Lung (tissue), 12 donors: ENCODE data around the gene RAC3. TPM values are rescaled to one million over a fixed set of nuclear protein-coding genes. Genes with fewer than 3 reads are reported as not detected.

Source experiments
- ATAC-seq: fragments of 200-7000 bp; cut with Tn5 transposase; one replicate; pipeline ENCODE4 v1.9.1; 2020; ENCODE audit warnings: moderate number of reproducible peaks; ENCODE audit not compliant: insufficient read depth, low FRiP score
- DNase-seq, 3 donors: peaks; one replicate each; pipeline ENCODE4 v3.0.0-alpha.2; 2013 to 2017
- H3K27ac ChIP-seq, 2 donors: one replicate each; pipeline ENCODE4 v1.5.1; 2013; ENCODE audit warnings: mild to moderate bottlenecking in 2 of 2, moderate library complexity in 2 of 2, control low read depth in 1 of 2, inconsistent platforms in 1 of 2, low read depth in 1 of 2, low read length in 1 of 2
- H3K27me3 ChIP-seq, 3 donors: one replicate each; pipeline ENCODE4 v1.5.1; 2013; ENCODE audit warnings: low read length in 2 of 3; ENCODE audit not compliant: control insufficient read depth in 3 of 3, insufficient read depth in 3 of 3
- H3K36me3 ChIP-seq, 4 donors: one replicate each; pipeline ENCODE4 v1.5.1; 2013; ENCODE audit warnings: low read length in 4 of 4, mild to moderate bottlenecking in 1 of 4, moderate library complexity in 1 of 4; ENCODE audit not compliant: control insufficient read depth in 4 of 4, insufficient read depth in 4 of 4
- H3K4me1 ChIP-seq, 5 donors: one replicate each; pipeline ENCODE4 v1.5.1; 2013; ENCODE audit warnings: low read length in 5 of 5, mild to moderate bottlenecking in 2 of 5, moderate library complexity in 1 of 5; ENCODE audit not compliant: control insufficient read depth in 5 of 5, insufficient read depth in 5 of 5
- H3K4me3 ChIP-seq: one replicate; pipeline ENCODE4 v1.5.1; 2013; ENCODE audit warnings: mild to moderate bottlenecking, control low read depth, moderate library complexity
- H3K9ac ChIP-seq, 2 donors: one replicate each; pipeline ENCODE4 v1.5.1; 2013; ENCODE audit warnings: low read length in 2 of 2, control low read depth in 1 of 2; ENCODE audit not compliant: insufficient read depth in 1 of 2
- H3K9me3 ChIP-seq, 4 donors: one replicate each; pipeline ENCODE4 v1.5.1; 2013; ENCODE audit warnings: low read length in 3 of 4, mild to moderate bottlenecking in 1 of 4, moderate library complexity in 1 of 4; ENCODE audit not compliant: control insufficient read depth in 4 of 4, insufficient read depth in 3 of 4
- WGBS, 2 donors: extraction: QIAGEN DNeasy Blood & Tissue Kit; methylation state at CpG; one replicate each; pipeline ENCODE4 v1.1.7; 2013; 5-methylcytosine and 5-hydroxymethylcytosine counted together
- polyA plus RNA-seq, 2 donors: library from polyadenylated mRNA; stranded (reverse); fragments of 200-250 nt; gene quantifications; one replicate each; pipeline ENCODE4 v1.2.1, GENCODE V29; 2013
- total RNA-seq, 2 donors: library from RNA; depleted of rRNA in 1 of 2; stranded (reverse); fragments of >200 nt in 1 of 2; gene quantifications; one replicate each; pipeline ENCODE4 v1.2.1, GENCODE V29; 2014 to 2021
- TF ChIP-seq, protein P1 (sequence below): IDR thresholded peaks from 2 replicates; pipeline ENCODE4 v1.5.1; 2012; ENCODE audit warnings: mild to moderate bottlenecking; ENCODE audit errors: control extremely low read depth, extremely low read depth
- donor health status: control.
- donor health status: control.
- donor health status: Bipolar disorder and iron deficiency.
- donor health status: healthy.
- donor health status: DM: yes; HTN: yes; CAD: no.

The RAC3 gene
- total and polyA plus RNA-seq, 4 donors, result 6.0 to 8.3 (median 8.1) TPM

DNA sequence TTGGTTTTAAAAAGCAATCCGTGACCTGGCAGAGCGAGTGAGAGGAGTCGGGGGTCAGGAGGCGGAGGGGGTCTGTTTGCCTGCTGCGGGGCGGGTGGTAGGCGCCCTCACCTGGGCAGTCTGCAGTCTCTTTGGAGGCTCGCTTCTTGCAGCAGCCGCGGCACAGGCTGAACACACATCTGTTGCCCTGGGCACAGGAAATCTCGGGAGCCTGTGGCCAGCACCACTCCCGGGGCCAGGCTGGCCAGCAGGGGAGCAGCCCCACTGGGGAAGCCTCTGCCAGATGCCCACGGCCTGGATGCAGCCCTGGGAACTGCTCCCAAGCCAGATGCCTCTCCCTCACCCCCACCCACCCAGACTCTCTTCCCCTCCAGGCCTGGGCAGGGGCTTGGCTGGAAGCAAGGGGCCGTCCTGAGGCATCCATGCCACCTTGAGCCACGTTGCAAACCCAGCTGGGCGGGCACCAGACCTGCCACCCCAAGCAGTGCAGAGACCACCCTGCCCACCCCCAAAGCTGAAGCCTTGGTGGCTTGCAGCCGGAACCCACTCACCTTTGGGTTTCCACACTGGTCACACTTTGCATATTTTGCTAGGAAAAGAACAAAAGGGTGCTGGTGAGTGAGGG is 26.9 kb downstream of the RAC3 start:
- no peak for DNase-seq
- Histone ChIP-seq H3K36me3 (peaks cover 5 to 93% (median 19%) of the 10 kb centered on the region in 4 donors), H3K4me3 (no peak overlapping the region), H3K4me1 (peaks cover 0 to 2% (median 0%) of the 10 kb centered on the region in 5 donors), H3K27ac (no peak overlapping the region), H3K27me3 (no peaks in the 10 kb centered on the region), H3K9me3 (no peaks in the 10 kb centered on the region), H3K9ac (no peak overlapping the region)
- ATAC-seq, result no peak
- TF ChIP-seq, protein P1, sequence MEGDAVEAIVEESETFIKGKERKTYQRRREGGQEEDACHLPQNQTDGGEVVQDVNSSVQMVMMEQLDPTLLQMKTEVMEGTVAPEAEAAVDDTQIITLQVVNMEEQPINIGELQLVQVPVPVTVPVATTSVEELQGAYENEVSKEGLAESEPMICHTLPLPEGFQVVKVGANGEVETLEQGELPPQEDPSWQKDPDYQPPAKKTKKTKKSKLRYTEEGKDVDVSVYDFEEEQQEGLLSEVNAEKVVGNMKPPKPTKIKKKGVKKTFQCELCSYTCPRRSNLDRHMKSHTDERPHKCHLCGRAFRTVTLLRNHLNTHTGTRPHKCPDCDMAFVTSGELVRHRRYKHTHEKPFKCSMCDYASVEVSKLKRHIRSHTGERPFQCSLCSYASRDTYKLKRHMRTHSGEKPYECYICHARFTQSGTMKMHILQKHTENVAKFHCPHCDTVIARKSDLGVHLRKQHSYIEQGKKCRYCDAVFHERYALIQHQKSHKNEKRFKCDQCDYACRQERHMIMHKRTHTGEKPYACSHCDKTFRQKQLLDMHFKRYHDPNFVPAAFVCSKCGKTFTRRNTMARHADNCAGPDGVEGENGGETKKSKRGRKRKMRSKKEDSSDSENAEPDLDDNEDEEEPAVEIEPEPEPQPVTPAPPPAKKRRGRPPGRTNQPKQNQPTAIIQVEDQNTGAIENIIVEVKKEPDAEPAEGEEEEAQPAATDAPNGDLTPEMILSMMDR, result no peak
- 81 to 92% methylated on average over 17 of the region's 17 CpGs for WGBS, 2 donors

DNA sequence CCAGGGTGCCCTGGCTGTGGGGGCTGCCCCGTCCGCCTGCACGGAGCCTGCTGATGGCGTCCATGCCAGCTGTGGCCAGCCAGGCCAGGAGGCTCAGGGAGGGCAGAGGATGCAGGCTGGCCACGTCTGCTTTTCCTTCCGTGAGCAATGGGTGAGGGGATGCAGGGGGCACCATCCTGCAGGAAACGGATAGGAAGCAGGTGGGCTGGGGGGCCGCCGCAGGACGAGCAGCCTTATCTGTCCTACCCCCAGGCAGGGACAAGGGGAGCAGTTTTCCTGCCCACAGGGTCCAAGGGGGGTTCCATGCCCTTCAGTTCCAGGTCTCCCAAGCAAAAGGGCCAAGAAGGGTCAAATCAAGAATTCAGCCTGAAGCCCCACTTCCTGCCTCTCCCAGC is 27.4 kb downstream of the RAC3 start:
- Histone ChIP-seq H3K27me3 (no peaks in the 10 kb centered on the region), H3K9ac (no peak overlapping the region), H3K4me3 (no peak overlapping the region), H3K36me3 (peaks cover 5 to 93% (median 19%) of the 10 kb centered on the region in 4 donors), H3K27ac (no peak overlapping the region), H3K4me1 (no peaks in the 10 kb centered on the region), H3K9me3 (no peaks in the 10 kb centered on the region)
- WGBS, 2 donors, result 77 to 85% methylated on average over 10 of the region's 10 CpGs
- DNase-seq (no peak), ATAC-seq (no peak)
- TF ChIP-seq, protein P1, result no peak

DNA sequence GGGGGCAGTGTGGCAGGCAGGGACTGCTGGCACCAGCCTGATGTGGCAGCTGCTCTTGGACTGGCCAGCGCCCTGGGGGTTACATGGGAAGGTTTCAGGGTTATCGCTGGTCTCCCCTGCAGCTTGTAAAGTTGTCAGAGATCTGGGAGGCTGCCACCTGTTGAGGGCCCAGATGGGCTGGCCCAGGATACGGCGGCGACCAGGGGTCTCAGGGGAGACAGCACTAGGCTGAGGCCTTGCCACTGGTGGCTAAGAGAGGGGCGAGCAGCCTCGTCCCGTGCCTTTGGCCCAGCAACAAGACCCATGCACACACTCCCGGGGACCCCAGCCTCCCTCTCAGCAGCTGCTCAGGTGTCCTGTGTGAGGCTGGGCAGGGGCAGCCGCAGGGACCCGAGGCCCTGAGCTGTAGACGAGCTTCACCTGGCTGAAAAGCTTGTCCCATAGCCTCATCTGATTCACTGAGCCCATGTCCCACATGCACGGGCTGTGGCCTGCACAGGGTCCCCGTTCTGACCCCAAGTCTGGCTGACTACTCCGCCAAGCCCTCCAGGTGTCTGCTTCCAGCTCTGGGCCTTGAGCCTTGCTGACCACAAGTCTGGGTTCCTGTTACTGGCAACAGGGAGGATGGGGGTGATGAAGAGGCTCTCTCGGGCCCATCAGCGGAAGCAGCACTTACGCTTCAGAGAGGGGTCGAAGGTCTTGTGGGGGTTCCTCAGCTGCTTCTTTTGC is 28.0 kb downstream of the RAC3 start:
- WGBS, 2 donors, result 87 to 88% methylated on average over 18 to 19 of the region's 19 CpGs
- no peak for DNase-seq
- H3K36me3 ChIP-seq, result peaks cover 5 to 92% (median 19%) of the 10 kb centered on the region in 4 donors
- peaks cover 0 to 4% (median 3%) of the 10 kb centered on the region in 5 donors for H3K4me1 ChIP-seq
- H3K4me3 ChIP-seq, result no peak overlapping the region
- TF ChIP-seq, protein P1, result no peak
- no peaks in the 10 kb centered on the region for H3K9me3 ChIP-seq
- H3K27me3 ChIP-seq, result no peaks in the 10 kb centered on the region
- ATAC-seq, result no peak
- no peak overlapping the region for H3K9ac ChIP-seq
- H3K27ac ChIP-seq, result no peak overlapping the region
